ENCODE measurements around the gene UCHL5.
"Not testable (repeated sequence)": the region's sequence is repeated elsewhere in the genome, so short reads cannot be mapped to it uniquely, and the experiment has no call there.

The UCHL5 gene

DNA sequence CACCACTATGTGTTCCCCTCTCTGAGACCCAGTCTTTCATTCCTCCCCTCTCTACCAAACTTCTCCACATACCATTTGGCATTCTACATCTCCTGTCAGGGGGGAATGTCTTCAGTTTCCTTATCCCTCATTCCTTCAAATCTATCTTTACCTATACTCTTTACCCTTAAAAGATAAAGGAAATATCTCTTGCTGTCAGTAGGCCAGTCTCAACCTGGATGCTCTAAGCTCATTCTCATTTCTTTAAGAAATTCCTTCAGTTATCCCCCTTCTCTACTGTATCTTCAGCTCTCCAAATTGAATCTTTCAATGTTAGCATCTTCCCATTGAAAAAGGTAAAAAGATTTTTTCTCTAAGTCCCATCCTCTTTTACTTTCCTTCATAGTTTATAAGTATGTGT lies 6.8 kb upstream of the UCHL5 start:
- DNase-seq (ENCODE audit: low spot score) = no peak

DNA sequence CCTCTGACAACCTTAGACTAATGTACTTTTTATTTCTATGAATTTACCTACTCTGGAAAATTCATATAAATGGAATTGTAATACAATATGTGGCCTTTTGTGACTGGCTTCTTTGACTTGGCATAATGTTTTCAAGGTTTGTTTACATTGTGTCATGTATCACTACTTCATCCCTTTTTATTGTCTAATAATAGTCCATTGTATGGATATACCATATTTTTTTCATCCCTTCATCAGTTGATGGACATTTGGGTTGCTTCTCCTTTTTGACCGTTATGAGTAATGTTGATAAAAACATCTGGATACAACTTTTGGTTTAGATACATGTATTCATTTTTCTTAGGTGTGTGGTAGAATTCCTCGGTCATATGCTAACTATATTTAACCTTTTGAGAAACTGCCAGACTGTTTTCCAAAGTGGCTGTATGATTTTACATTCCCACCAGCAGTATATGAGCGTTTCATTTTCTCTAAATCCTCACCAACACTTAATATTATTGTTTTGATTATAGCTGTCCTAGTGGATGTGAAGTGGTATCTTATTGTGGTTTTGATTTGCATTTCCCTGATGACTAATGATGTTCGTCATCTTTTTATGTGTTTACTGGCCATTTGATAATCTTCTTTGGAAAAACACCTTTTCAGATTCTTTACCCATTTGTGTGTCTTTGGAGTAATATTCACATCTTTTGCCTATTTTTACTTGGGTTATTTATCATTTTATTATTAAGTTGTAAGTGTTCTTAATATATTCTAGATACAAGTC lies 3.7 kb upstream of the UCHL5 start:
- DNase-seq (ENCODE audit: low spot score) = peak; percentile 28

DNA sequence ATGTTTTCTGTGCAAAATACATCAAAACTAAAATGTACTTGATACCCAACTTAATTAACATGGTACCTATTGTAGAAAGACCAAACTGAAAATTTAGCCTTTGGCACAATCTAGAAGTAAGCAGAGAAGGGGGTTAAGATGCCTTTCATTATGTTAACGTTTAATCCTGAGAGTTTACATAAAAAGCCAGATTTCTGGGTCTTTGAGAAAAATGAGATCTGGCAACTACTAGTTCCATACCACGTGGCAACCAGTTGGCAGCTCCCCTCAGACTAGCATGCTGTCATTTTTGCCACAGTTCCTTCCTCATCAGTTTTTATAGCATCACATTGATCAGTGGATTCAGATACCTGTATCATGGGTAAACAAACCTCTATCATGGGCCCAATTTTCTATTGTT lies 1.8 kb upstream of the UCHL5 start:
- DNase-seq (ENCODE audit: low spot score) = peak; percentile 75

DNA sequence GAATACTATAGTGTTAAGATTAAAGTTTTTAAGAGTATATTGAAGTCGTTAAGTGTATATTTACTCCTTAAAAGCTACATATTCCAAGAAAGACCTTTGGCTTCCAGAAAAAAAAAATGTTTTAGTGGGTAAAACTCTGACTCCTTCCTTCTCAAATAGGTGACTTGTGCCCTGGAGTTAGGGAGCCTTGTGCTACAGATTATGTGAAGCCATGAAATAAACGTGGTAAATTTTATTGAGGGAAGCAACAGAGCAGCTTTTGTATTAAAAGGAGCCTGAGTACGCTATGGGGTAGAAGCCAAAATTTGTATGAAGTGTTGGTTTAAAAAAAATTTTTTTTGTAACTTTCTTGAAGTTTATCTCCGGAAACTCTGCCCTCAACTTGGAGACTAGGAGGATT lies 1.2 kb upstream of the UCHL5 start:
- peak; percentile 53 for DNase-seq (ENCODE audit: low spot score)

DNA sequence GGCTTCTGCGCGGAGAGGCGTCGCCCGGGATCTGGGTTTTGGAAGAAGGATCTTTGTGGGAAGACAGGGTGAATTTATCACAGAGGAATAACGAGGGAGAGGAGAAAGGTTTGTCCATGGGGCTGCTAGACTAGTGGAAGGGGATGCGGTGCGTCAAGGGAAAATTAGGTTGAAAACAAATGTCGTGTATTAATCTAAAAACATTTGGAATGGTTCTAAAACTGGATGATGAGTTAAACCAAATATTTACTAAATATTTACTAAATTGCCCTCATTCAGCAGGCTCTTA lies 899 bp upstream of the UCHL5 start:
- no peak for DNase-seq (ENCODE audit: low spot score)

DNA sequence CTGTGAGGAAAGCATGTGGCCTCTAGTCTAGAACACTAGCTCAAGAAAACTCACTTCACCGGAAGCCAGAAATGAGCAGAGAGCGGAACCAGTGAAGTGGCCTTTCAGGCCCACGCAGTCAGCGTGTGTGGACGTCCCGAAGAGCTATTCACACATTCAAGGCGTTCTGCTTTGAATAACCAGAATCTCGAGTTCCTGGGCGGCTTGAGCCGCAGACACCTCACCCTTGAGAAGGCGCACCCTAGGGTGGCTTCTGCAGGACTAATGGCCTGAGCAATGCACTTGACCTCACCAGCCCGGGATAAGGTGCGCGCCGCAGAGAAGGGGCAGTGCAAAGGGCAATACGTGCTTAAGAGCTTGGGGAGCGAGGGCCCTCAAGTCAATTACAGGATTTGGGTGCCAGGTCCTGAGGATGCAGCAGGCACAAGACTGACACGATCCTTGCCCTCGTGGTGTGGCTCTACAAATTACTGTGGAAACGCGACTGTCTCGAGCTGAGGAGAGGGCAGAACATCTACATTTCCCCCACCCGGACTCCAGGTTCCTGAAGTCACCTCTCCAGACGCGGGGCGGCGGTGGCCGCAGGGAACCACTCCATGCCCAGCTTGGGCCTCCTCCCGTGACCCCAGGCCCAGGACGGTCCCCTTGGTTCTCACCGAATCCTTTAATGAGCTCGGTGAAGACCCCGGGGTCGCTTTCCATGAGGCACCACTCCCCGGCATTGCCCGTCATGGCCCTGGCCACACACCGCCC lies 455 bp downstream of the UCHL5 start:
- DNase-seq (ENCODE audit: low spot score) = peak; percentile 88

DNA sequence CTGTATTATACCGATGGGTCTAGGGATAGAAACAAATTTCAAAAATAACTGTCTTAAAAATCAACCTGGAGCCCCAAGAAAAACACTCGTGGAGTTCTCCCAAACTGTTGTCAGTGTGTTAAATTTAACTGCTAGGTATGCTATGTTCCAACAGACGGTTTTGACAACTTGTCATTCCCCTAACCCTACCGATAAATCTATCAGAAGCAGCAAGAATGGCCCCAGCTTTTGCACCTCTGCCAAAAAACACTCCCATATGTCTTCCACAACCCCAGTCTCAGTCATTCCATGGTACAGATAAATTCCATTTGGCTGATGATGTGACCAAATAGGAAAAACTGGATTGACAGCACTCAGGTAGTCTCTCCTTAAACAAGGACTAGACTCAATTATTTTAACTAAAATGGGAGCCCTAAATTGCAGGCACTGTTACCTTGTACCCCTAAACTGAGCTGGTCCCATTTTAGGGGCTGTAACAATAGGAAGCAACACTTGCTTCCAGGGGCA lies 4.9 kb downstream of the UCHL5 start:
- DNase-seq (ENCODE audit: low spot score) = no peak

DNA sequence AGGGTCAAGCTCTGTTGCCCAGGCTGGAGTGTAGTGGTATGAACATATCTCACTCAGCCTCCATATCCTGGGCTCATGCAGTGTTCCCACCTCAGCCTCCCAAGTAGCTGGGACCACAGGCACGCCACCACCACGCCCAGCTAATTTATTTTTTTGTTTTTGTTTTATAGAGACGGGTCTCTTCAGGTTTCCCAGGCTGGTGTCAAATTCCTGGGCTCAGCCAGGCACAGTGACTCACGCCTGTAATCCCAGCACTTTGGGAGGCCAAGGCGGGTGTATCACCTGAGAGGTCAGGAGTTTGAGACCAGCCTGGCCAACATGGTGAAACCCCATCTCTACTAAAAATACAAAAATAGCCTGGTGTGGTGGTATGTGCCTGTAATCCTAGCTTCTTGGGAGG lies 10.2 kb downstream of the UCHL5 start:
- not testable (repeated sequence) for DNase-seq (ENCODE audit: low spot score)

DNA sequence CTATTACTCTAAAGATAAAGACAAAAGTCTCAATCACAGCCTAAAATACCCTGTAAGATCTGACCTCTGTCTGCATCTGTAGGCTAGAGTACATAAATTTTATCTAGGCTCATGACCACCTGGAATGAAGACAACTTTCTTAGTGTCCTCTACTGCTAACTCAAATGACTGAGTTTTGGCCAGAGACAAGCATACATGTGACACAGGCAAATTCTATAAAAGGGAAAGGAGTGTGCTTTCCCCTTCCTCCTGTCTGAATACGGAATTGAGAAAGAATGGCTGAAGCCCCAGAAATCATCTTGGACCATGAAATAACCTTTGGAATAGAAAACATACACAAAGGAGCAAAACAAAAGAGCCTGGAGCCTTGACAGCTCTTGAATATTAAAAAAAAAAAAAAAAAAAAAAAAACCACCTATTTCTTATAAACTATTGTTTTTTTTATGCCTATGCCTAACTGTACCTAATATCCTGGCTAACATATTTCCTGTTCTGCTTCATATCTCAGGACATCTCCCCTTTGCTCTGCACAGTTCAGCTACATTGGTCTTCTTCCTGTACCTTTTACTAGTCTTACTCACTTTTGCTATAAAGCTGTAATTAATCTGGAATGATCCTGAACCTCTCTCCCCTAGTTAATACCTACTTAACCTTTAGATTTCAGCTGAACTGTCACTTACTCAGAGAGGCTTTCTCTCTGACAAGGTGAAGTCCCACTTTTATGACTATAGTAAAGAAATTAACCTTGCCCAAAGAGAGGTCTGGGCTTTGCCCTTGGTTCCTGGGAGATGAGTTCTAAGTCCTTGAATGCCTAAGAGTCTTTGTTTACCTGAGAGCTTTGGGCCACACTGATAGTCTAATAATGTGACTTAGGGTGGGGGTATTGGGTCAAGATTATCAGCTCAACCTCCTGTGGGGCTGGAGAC lies 16.1 kb downstream of the UCHL5 start:
- DNase-seq (ENCODE audit: low spot score) = no peak

DNA sequence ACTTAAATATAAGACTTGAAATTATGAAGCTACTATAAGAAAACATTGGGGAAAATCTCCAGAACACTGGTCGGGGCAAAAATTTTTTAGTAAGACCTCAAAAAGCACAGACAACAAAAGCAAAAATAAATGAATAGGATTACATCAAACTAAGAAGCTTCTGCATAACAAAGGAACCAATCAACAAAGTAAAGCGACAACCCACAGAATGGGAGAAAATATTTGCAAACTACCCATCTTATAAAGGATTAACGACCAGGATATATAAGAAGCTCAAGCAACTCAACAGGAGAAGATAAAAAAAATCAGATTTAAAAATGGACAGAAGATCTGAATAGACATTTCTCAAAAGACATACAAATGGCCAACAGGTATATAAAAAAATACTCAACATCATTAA lies 19.1 kb downstream of the UCHL5 start:
- DNase-seq (ENCODE audit: low spot score) = no peak

DNA sequence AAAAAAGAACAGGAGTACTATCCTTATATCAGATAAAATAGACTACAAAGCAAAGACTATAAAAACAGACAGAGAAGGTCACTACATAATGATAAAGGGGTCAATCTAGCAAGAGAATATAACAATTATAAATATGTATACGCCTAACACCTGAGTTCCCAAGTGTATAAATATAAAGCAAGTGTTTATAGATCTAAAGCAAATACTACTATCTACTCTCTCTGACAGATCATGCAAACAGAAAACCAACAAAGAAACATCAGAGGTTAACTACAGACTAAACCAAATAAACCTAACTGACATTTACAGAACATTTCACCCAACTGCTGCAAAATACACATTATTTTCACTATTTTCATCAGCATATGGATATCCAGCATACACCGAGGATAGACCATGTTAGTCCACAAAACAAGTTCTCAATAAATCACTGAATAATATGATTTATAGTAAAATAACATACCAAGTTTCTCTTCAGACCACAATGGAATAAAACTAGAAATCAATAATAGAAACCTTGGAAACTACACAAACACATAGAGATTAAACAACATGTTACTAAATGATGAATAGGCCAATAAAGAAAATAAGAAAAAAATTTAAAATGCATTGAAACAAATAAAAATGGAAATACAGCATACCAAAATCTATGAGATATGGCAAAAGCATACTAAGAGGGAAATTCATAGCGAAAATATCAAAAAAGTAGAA lies 22.7 kb downstream of the UCHL5 start:
- DNase-seq (ENCODE audit: low spot score) = no peak

DNA sequence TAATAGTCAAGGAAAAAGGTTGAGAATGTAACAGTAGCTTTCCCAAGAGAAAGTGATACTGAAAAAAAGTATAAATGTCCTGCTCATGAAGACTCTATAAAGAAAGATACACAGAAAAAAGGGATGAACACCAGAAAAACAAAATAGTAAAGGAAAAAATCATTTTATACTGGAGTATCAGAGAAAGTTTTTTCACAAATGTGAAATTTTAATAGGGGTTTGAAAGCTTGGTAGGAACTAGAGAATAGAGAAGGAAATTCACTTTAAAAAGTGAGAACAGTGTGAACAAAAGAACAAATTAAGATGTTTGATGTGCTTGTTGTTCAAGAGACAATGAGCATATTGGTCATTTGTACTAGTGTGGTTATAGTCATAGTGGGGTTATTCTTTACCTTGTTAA lies 25.6 kb downstream of the UCHL5 start:
- DNase-seq (ENCODE audit: low spot score) = no peak

DNA sequence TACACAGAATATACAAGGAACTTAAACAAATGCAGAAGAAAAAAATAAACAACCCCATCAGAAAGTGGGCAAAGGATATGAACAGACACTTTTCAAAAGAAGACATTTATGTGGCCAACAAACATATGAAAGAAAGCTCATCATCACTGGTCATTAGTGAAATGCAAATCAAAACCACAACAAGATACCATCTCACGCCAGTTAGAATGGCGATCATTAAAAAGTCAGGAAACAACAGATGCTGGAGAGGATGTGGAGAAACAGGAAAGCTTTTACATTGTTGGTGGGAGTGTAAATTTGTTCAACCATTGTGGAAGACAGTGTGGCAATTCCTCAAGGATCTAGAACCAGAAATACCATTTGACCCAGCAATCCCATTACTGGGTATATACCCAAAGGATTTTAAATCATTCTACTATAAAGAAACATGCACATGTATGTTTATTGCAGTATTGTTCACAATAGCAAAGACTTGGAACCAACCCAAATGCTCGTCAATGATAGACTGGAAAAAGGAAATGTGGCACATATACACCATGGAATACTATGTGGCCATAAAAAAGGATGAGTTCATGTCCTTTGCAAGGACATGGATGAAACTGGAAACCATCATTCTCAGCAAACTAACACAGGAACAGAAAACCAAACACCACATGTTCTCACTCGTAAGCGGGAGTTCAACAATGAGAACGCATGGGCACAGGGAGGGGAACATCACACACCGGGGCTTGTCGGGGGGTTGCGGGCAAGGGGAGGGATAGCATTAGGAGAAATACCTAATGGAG lies 26.3 kb downstream of the UCHL5 start:
- DNase-seq (ENCODE audit: low spot score) = not testable (repeated sequence)

DNA sequence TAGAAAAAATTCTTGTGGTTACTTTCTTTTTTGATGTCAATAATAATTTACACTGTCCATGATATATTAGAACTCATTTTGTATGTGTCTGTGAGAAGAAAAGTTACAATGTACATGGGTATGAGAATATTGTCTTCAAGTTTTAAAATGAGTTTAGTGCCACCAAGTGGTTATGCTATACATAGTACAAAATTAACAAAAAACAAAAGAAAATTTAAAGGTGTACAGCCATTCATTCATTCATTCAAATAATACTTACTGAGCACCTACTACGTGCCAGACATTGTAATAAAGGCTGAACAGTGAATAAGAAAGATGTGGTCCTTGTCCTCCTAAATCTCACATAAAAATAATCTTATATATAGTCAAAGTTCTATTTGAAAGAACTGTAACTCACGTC lies 27.7 kb downstream of the UCHL5 start:
- peak; percentile 64 for DNase-seq (ENCODE audit: low spot score)

DNA sequence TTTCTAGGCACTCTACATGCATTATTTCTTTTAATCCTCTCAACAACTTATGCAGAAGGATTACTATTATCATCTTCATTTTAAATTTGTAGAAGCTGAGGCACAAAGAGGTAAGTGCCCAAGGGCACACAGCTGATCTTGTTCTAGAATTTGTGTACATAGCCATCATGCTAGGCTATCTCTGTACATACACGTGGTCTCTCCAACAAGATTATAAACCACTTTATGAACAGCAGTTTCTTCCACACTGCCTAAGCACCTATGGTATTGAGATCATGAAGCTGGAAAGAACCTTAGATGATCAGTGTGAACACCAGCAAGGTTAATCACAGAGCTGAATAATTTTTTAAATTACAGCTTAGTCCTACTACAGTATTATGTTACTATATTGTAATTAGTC lies 28.9 kb downstream of the UCHL5 start:
- DNase-seq (ENCODE audit: low spot score) = no peak

DNA sequence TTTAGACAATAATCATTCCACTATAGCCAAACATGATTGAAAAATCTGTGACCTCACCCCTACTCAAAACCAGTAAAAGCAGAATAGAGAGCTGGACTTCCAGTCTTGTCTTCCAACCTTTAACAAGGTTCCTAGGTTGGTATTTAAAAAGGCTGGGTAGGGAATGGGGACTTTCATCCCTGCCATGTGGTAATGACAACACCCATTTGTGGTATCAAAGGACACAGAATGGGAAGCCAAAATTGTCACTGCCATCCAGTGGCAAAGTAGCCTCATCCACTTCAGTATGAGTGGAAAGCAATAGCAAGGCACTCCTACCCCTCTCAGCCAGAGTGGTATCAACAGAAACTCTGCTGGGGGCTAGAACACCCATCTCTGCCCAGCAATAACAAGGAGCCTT lies 33.9 kb downstream of the UCHL5 start:
- DNase-seq (ENCODE audit: low spot score) = no peak

DNA sequence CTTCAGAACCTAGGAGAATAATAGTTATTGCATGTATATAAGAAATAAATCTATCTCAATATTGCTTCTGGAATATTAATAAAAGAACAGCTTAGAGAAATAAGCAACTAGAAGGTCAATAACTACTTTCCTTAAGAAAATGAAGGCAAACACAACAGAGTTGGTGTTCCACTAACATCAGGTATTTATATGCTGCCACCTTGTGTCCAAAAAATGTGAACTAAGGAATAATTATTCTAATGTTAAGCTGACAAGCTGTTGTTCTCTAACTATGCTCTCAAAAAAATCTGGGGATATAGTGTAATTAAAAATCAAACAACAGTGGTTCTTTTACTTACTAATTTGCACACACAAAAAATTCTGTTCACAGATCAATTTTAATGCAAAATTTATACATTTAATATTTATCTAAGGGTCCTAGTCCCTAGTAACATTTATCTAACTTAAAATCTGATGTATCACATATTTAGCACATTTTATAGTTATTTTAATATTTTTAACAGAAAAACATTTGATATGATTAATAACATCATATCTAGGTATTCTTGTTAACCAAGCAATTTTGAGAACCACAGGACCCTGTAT lies 39.6 kb downstream of the UCHL5 start:
- DNase-seq (ENCODE audit: low spot score) = peak; percentile 77

DNA sequence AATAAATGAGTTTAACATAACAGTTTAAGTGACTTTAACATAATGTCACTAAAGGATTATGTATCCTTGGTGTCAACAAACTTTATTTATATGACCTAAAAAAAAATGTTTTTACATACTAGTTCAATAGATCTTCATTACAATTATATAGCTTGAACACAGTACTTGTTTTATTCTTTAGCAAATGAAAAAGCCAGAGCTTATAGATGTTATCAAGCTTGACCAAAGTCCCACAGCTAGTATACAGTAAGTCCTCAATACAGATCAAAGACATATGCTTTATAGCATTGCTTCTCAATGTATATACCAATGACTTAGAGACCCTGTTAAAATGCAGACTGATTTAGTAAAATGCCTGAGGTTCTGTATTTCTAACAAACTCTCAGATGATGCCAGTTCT lies 42.4 kb downstream of the UCHL5 start:
- DNase-seq (ENCODE audit: low spot score) = no peak

DNA sequence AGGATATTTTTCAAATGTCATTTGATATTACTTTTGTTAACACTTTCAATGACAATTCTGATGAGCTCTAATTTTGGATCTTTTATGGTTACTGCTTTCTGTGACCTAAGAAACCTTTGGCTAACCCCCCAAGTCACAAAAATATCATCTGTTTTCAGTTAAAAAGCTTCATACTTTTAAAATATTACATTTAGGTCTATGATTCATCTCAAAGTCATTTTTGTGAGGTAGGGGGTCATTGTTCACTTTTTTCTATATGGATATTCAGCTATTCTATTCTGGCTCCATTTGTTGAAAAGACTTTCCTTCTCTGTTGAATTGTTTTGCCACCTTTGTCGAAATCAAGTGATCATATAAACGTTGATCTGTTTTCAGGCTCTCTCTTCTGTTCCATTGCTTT lies 44.8 kb downstream of the UCHL5 start:
- DNase-seq (ENCODE audit: low spot score) = no peak

DNA sequence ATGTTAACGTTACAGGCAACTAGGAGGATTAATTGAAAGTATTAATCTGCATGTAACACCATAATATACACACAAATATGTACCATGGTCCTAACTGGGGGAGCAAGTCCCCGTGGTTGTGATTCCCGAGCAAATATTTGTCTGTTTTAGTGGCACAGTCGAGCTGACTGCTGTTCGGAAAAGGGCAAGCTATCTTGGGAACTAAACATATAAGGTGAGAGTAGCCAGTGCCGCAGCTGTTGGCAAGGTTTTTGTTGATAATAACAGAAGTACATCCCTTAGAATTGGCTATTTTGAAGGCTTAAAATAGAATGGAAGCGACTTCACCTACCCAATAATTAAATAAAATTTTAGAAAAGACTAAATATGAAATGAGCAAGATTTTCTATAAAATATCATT lies 45.5 kb downstream of the UCHL5 start:
- DNase-seq (ENCODE audit: low spot score) = no peak

DNA sequence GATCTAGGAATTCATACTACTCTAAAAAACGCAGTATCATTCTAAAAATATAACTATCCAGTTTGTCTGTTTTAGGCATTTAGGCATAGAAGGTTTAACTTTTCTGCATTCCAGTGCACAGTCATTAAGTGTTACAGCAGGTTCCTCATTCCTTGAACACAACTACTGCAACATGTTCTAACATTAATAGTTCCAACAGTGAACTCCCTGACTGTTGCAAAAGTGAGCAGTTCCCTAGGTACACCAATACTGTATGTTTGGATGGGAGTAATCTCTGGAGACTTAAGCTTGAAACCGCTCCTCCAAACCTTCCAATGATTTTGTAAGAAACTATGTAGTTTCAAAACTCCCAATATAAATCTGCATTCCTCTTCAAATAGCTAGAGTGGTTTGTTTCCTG lies 46.2 kb downstream of the UCHL5 start:
- DNase-seq (ENCODE audit: low spot score) = no peak

Data from RKO (cell line).